Measurements from ENCODE around the gene DNER. TPM values are rescaled to one million over a fixed set of nuclear protein-coding genes. Genes with fewer than 3 reads are reported as not detected.

The DNER gene
- total RNA-seq, 1 experiment from 2014 or later: 3.7 TPM

GRCh38 chr2:229622495-229623355, 91.6 kb downstream of the DNER start (continued):
- no peak for TF ChIP-seq GTF2I (CRISPR knock-in tag; conservative IDR thresholded peaks at IDR 0.05)
- no peak for TF ChIP-seq ZBTB43 (CRISPR knock-in tag; IDR thresholded peaks at IDR 0.05)
- TF ChIP-seq ZMAT4 (CRISPR knock-in tag; IDR thresholded peaks at IDR 0.05): no peak
- TF ChIP-seq ATF6 (CRISPR knock-in tag; IDR thresholded peaks at IDR 0.05): no peak
- no peak for TF ChIP-seq NFE2L1 (CRISPR knock-in tag; IDR thresholded peaks at IDR 0.05)
- TF ChIP-seq JAZF1 (CRISPR knock-in tag; IDR thresholded peaks at IDR 0.05): no peak

- Mint-ChIP-seq H3K4me1 (peaks cover 21% of the 10 kb centered on the region), H3K9me3 (peaks cover 12% of the 10 kb centered on the region), H3K27me3 (ENCODE audit: low read depth) (no peaks in the 10 kb centered on the region), H3K4me3 (no peak overlapping the region), H3K27ac (no peak overlapping the region), H3K36me3 (no peaks in the 10 kb centered on the region)
- DNase-seq (ENCODE audit: low spot score) (no peak), ATAC-seq (no peak)
- POLR2A ChIA-PET: no interaction called here
- no peak for TF ChIP-seq ZMAT4 (CRISPR knock-in tag; IDR thresholded peaks at IDR 0.05)
- no peak for TF ChIP-seq TEAD1 (CRISPR knock-in tag; IDR thresholded peaks at IDR 0.05)
- TF ChIP-seq ZNF138 (CRISPR knock-in tag; conservative IDR thresholded peaks at IDR 0.05): no peak
- TF ChIP-seq, protein P1, sequence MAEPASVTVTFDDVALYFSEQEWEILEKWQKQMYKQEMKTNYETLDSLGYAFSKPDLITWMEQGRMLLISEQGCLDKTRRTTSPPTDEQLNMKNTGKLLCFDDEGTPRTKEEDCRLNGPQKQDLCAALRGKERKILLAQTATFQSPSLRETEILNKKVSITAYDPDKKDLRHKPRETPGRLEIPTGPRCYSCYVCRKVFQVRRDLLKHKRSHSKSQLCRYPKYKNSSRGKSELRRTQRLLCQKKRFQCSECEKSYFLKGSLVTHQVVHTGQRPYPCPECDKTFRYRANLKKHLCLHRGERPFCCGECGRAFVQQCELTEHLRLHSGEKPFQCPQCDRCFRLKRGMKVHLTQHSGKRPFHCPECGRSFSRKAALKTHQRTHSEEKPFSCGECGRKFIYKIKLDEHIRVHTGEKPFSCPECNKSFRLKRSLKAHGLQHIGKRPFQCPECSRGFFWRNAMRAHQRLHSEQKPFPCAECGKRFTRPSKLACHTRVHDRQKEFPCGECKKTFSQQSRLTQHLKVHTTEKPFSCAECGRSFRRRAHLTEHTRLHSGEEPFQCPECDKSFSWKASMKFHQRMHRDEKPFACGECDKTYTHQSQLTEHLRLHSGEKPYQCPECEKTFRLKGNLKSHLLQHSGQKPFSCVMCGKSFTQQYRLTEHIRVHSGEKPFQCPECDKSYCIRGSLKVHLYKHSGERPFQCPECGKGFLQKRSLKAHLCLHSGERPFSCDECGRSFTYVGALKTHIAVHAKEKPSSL (CRISPR knock-in tag; conservative IDR thresholded peaks at IDR 0.05): no peak
- TF ChIP-seq E2F4 (CRISPR knock-in tag; IDR thresholded peaks at IDR 0.05; ENCODE audit: borderline replicate concordance, low read depth): no peak
- no peak for TF ChIP-seq FOXP4 (CRISPR knock-in tag; IDR thresholded peaks at IDR 0.05)
- TF ChIP-seq RELA (CRISPR knock-in tag; IDR thresholded peaks at IDR 0.05; ENCODE audit: borderline replicate concordance): no peak
- TF ChIP-seq EMX1 (CRISPR knock-in tag; IDR thresholded peaks at IDR 0.05): no peak
- TF ChIP-seq, protein P2, sequence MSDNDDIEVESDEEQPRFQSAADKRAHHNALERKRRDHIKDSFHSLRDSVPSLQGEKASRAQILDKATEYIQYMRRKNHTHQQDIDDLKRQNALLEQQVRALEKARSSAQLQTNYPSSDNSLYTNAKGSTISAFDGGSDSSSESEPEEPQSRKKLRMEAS (CRISPR knock-in tag; IDR thresholded peaks at IDR 0.05): no peak
- TF ChIP-seq, protein P3, sequence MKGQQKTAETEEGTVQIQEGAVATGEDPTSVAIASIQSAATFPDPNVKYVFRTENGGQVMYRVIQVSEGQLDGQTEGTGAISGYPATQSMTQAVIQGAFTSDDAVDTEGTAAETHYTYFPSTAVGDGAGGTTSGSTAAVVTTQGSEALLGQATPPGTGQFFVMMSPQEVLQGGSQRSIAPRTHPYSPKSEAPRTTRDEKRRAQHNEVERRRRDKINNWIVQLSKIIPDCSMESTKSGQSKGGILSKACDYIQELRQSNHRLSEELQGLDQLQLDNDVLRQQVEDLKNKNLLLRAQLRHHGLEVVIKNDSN (CRISPR knock-in tag; IDR thresholded peaks at IDR 0.05): no peak
- CTCF ChIA-PET: interaction anchor here (1.8 kb wide), 1 partner anchor 34 kb away, joined by 4 read pairs; no protein-coding TSS in a partner anchor
Measured at GRCh38 chr2:229620759-229621158, 93.6 kb downstream of the DNER start.

All from WTC11 (cell line).